ENCODE measurements around the gene NOX3.

NOX3 gene

GRCh38 chr6:155397172-155397705 lies 58.4 kb downstream of the NOX3 start:
- no peak for TF ChIP-seq CTCF (IDR thresholded peaks at IDR 0.05; ENCODE audit: borderline replicate concordance, insufficient read depth, low read depth, low read length)
- H3K4me3 ChIP-seq (ENCODE audit: low read depth, low read length) = no peak overlapping the region

- H3K4me3 ChIP-seq (ENCODE audit: low read depth, low read length) = no peak overlapping the region
- TF ChIP-seq CTCF (IDR thresholded peaks at IDR 0.05; ENCODE audit: borderline replicate concordance, insufficient read depth, low read depth, low read length) = no peak
These were observed 59.0 kb downstream of the NOX3 start for GRCh38 chr6:155396605-155397004.

GRCh38 chr6:155395339-155395738 lies 60.3 kb downstream of the NOX3 start:
- no peak overlapping the region for H3K4me3 ChIP-seq (ENCODE audit: low read depth, low read length)
- TF ChIP-seq CTCF (IDR thresholded peaks at IDR 0.05; ENCODE audit: borderline replicate concordance, insufficient read depth, low read depth, low read length) = no peak

- TF ChIP-seq CTCF (IDR thresholded peaks at IDR 0.05; ENCODE audit: borderline replicate concordance, insufficient read depth, low read depth, low read length) = no peak
- H3K4me3 ChIP-seq (ENCODE audit: low read depth, low read length) = no peak overlapping the region
These were observed 66.5 kb downstream of the NOX3 start for GRCh38 chr6:155389130-155389529.

- no peak for TF ChIP-seq CTCF (IDR thresholded peaks at IDR 0.05; ENCODE audit: borderline replicate concordance, insufficient read depth, low read depth, low read length)
- no peak overlapping the region for H3K4me3 ChIP-seq (ENCODE audit: low read depth, low read length)
These were observed 67.0 kb downstream of the NOX3 start for GRCh38 chr6:155388591-155388990.

GRCh38 chr6:155387481-155387880 lies 68.2 kb downstream of the NOX3 start:
- no peak overlapping the region for H3K4me3 ChIP-seq (ENCODE audit: low read depth, low read length)

More at GRCh38 chr6:155387481-155387880, 68.2 kb downstream of the NOX3 start:
- no peak for TF ChIP-seq CTCF (IDR thresholded peaks at IDR 0.05; ENCODE audit: borderline replicate concordance, insufficient read depth, low read depth, low read length)

All from GM12875 (cell line).